WTC11 (cell line): ENCODE results near the gene MYO16.

Experiments used
- AR ChIP-seq: fragments of 250-450 bp; sonication (Bioruptor Pico); IDR thresholded peaks from 2 replicates; pipeline ENCODE4 v1.9.0; 2021; ENCODE audit warnings: mild to moderate bottlenecking
- FOXP1 ChIP-seq: sonication (generic); formaldehyde crosslinking; IDR thresholded peaks from 2 replicates; pipeline ENCODE4 v1.8.0; 2022; ENCODE audit warnings: missing genetic modification reagents, mild to moderate bottlenecking, moderate library complexity, borderline replicate concordance
- HMGXB4 ChIP-seq: sonication (generic); formaldehyde crosslinking; IDR thresholded peaks from 2 replicates; pipeline ENCODE4 v1.8.1; 2023; ENCODE audit warnings: mild to moderate bottlenecking, moderate library complexity, missing genetic modification reagents
- IRF2 ChIP-seq: sonication (generic); formaldehyde crosslinking; IDR thresholded peaks from 2 replicates; pipeline ENCODE4 v1.8.0; 2022; ENCODE audit warnings: low read depth, missing genetic modification reagents, borderline replicate concordance
- JUN ChIP-seq: sonication (generic); formaldehyde crosslinking; IDR thresholded peaks from 2 replicates; pipeline ENCODE4 v1.8.0; 2023; ENCODE audit warnings: mild to moderate bottlenecking, missing genetic modification reagents
- MAX ChIP-seq: sonication (generic); formaldehyde crosslinking; IDR thresholded peaks from 2 replicates; pipeline ENCODE4 v1.8.0; 2022; ENCODE audit warnings: mild to moderate bottlenecking, missing genetic modification reagents
- NFYB ChIP-seq: sonication (generic); formaldehyde crosslinking; conservative IDR thresholded peaks from 2 replicates; pipeline ENCODE4 v1.8.0; 2022; ENCODE audit warnings: low read depth, missing genetic modification reagents
- ZNF423 ChIP-seq: fragments of 250-450 bp; sonication (Bioruptor Pico); IDR thresholded peaks from 2 replicates; pipeline ENCODE4 v2.1.2; 2022; ENCODE audit warnings: mild to moderate bottlenecking, moderate library complexity
- TF ChIP-seq, protein P1 (sequence below): fragments of 200-600 bp; IDR thresholded peaks from 2 replicates; pipeline ENCODE4 v1.8.0; 2022; ENCODE audit warnings: antibody characterized with exemption
- TF ChIP-seq, protein P2 (sequence below): sonication (generic); formaldehyde crosslinking; IDR thresholded peaks from 2 replicates; pipeline ENCODE4 v1.8.1; 2023; ENCODE audit warnings: mild to moderate bottlenecking, missing genetic modification reagents
- TF ChIP-seq, protein P3 (sequence below): sonication (generic); formaldehyde crosslinking; IDR thresholded peaks from 2 replicates; pipeline ENCODE4 v1.8.0; 2022; ENCODE audit warnings: mild to moderate bottlenecking, missing genetic modification reagents

- TF ChIP-seq ZNF423 (no peak), HMGXB4 (CRISPR knock-in tag) (no peak), JUN (CRISPR knock-in tag) (no peak), FOXP1 (no peak), NFYB (no peak), MAX (CRISPR knock-in tag) (no peak), AR (CRISPR knock-in tag) (no peak), IRF2 (CRISPR knock-in tag) (no peak)
- TF ChIP-seq, protein P1, sequence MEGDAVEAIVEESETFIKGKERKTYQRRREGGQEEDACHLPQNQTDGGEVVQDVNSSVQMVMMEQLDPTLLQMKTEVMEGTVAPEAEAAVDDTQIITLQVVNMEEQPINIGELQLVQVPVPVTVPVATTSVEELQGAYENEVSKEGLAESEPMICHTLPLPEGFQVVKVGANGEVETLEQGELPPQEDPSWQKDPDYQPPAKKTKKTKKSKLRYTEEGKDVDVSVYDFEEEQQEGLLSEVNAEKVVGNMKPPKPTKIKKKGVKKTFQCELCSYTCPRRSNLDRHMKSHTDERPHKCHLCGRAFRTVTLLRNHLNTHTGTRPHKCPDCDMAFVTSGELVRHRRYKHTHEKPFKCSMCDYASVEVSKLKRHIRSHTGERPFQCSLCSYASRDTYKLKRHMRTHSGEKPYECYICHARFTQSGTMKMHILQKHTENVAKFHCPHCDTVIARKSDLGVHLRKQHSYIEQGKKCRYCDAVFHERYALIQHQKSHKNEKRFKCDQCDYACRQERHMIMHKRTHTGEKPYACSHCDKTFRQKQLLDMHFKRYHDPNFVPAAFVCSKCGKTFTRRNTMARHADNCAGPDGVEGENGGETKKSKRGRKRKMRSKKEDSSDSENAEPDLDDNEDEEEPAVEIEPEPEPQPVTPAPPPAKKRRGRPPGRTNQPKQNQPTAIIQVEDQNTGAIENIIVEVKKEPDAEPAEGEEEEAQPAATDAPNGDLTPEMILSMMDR, result no peak
- TF ChIP-seq, protein P2, sequence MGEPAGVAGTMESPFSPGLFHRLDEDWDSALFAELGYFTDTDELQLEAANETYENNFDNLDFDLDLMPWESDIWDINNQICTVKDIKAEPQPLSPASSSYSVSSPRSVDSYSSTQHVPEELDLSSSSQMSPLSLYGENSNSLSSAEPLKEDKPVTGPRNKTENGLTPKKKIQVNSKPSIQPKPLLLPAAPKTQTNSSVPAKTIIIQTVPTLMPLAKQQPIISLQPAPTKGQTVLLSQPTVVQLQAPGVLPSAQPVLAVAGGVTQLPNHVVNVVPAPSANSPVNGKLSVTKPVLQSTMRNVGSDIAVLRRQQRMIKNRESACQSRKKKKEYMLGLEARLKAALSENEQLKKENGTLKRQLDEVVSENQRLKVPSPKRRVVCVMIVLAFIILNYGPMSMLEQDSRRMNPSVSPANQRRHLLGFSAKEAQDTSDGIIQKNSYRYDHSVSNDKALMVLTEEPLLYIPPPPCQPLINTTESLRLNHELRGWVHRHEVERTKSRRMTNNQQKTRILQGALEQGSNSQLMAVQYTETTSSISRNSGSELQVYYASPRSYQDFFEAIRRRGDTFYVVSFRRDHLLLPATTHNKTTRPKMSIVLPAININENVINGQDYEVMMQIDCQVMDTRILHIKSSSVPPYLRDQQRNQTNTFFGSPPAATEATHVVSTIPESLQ (CRISPR knock-in tag), result no peak
- TF ChIP-seq, protein P3, sequence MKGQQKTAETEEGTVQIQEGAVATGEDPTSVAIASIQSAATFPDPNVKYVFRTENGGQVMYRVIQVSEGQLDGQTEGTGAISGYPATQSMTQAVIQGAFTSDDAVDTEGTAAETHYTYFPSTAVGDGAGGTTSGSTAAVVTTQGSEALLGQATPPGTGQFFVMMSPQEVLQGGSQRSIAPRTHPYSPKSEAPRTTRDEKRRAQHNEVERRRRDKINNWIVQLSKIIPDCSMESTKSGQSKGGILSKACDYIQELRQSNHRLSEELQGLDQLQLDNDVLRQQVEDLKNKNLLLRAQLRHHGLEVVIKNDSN, result no peak
Observed at GRCh38 chr13:108787700-108788414, 158.4 kb downstream of the MYO16 start.
